Measurements from ENCODE around the gene INPP5D. TPM values are rescaled to one million over a fixed set of nuclear protein-coding genes. Genes with fewer than 3 reads are reported as not detected.

INPP5D gene
- total RNA-seq, 1 experiment from 2014 or later, result not detected

- TF ChIP-seq CTCF (IDR thresholded peaks at IDR 0.05; ENCODE audit: unreplicated experiment), result no peak
- intact Hi-C loops (cut with micrococcal nuclease; ENCODE audit: unreplicated experiment), result no loop called here
- Mint-ChIP-seq H3K9me3 (ENCODE audit: low read depth, unreplicated experiment) (no peaks in the 10 kb centered on the region), H3K27ac (ENCODE audit: unreplicated experiment) (no peak overlapping the region), H3K27me3 (ENCODE audit: unreplicated experiment) (peaks cover 31% of the 10 kb centered on the region), H3K4me1 (ENCODE audit: low read depth, unreplicated experiment) (no peaks in the 10 kb centered on the region), H3K4me3 (ENCODE audit: low read depth, unreplicated experiment) (no peak overlapping the region), H3K36me3 (ENCODE audit: insufficient read depth, unreplicated experiment) (no peaks in the 10 kb centered on the region)
- CTCF ChIA-PET, result no interaction called here
- DNase-seq, result no peak
- no TSS peak for BruUV-seq (replicated peaks)
Measured at GRCh38 chr2:233091595-233092375, 31.6 kb downstream of the INPP5D start.

- CTCF ChIA-PET, result no interaction called here
- BruUV-seq (replicated peaks), result no TSS peak
Measured at GRCh38 chr2:233092432-233093165, 32.5 kb downstream of the INPP5D start.

GRCh38 chr2:233093166-233093448 is 33.0 kb downstream of the INPP5D start:
- Mint-ChIP-seq H3K36me3 (ENCODE audit: insufficient read depth, unreplicated experiment) (no peaks in the 10 kb centered on the region), H3K27me3 (ENCODE audit: unreplicated experiment) (peaks cover 44% of the 10 kb centered on the region), H3K27ac (ENCODE audit: unreplicated experiment) (no peak overlapping the region), H3K9me3 (ENCODE audit: low read depth, unreplicated experiment) (no peaks in the 10 kb centered on the region), H3K4me1 (ENCODE audit: low read depth, unreplicated experiment) (no peaks in the 10 kb centered on the region), H3K4me3 (ENCODE audit: low read depth, unreplicated experiment) (no peak overlapping the region)
- no TSS peak for BruUV-seq (replicated peaks)
- no peak for TF ChIP-seq CTCF (IDR thresholded peaks at IDR 0.05; ENCODE audit: unreplicated experiment)
- CTCF ChIA-PET, result no interaction called here
- intact Hi-C loops (cut with micrococcal nuclease; ENCODE audit: unreplicated experiment), result no loop called here
- no peak for DNase-seq

More at GRCh38 chr2:233092432-233093165, 32.5 kb downstream of the INPP5D start:
- Mint-ChIP-seq H3K36me3 (ENCODE audit: insufficient read depth, unreplicated experiment) (no peaks in the 10 kb centered on the region), H3K27me3 (ENCODE audit: unreplicated experiment) (peaks cover 39% of the 10 kb centered on the region), H3K4me1 (ENCODE audit: low read depth, unreplicated experiment) (no peaks in the 10 kb centered on the region), H3K27ac (ENCODE audit: unreplicated experiment) (no peak overlapping the region), H3K9me3 (ENCODE audit: low read depth, unreplicated experiment) (no peaks in the 10 kb centered on the region), H3K4me3 (ENCODE audit: low read depth, unreplicated experiment) (no peak overlapping the region)
- intact Hi-C loops (cut with micrococcal nuclease; ENCODE audit: unreplicated experiment), result no loop called here
- DNase-seq, result no peak
- TF ChIP-seq CTCF (IDR thresholded peaks at IDR 0.05; ENCODE audit: unreplicated experiment), result no peak

GRCh38 chr2:233093721-233094120 is 33.6 kb downstream of the INPP5D start:
- H3K4me1 Mint-ChIP-seq (ENCODE audit: low read depth, unreplicated experiment), result no peaks in the 10 kb centered on the region
- BruUV-seq (replicated peaks), result no TSS peak
- H3K27me3 Mint-ChIP-seq (ENCODE audit: unreplicated experiment), result peaks cover 51% of the 10 kb centered on the region
- no peak for TF ChIP-seq CTCF (IDR thresholded peaks at IDR 0.05; ENCODE audit: unreplicated experiment)
- H3K9me3 Mint-ChIP-seq (ENCODE audit: low read depth, unreplicated experiment), result no peaks in the 10 kb centered on the region
- CTCF ChIA-PET, result interaction anchor here (0.5 to 0.6 kb wide), 2 partner anchors 232 to 695 kb away, joined by 4 to 7 read pairs; no protein-coding TSS in a partner anchor
- no peaks in the 10 kb centered on the region for H3K36me3 Mint-ChIP-seq (ENCODE audit: insufficient read depth, unreplicated experiment)
- no peak overlapping the region for H3K27ac Mint-ChIP-seq (ENCODE audit: unreplicated experiment)
- H3K4me3 Mint-ChIP-seq (ENCODE audit: low read depth, unreplicated experiment), result no peak overlapping the region
- DNase-seq, result no peak
- intact Hi-C loops (cut with micrococcal nuclease; ENCODE audit: unreplicated experiment), result no loop called here

Data from Calu3 (cell line).